Stomach (tissue), 9 donors: ENCODE measurements around the gene SLC25A34. TPM values are rescaled to one million over a fixed set of nuclear protein-coding genes. Genes with fewer than 3 reads are reported as not detected.

Source experiments
- DNase-seq, 2 donors: peaks; one replicate each; pipeline versions ENCODE4 v3.0.0 to v3.0.0-alpha.2; 2013 to 2019
- H3K27ac ChIP-seq, 5 donors: fragments of 200-600 bp in 4 of 5; sonication (generic) in 4 of 5; one replicate each; pipeline ENCODE4 v1.5.1; 2013 to 2019; ENCODE audit warnings: mild to moderate bottlenecking in 1 of 5, moderate library complexity in 1 of 5
- H3K27me3 ChIP-seq, 3 donors: fragments of 200-600 bp; sonication (generic); one replicate each; pipeline ENCODE4 v1.5.1; 2017 to 2019; ENCODE audit warnings: mixed run types in 1 of 3
- H3K36me3 ChIP-seq, 4 donors: fragments of 200-600 bp; sonication (generic); 1 replicate in 3 of 4; 2 replicates in 1 of 4; pipeline ENCODE4 v1.5.1; 2016 to 2019
- H3K4me1 ChIP-seq, 4 donors: fragments of 200-600 bp; sonication (generic); one replicate each; pipeline ENCODE4 v1.5.1; 2016 to 2019
- H3K4me3 ChIP-seq, 4 donors: fragments of 200-600 bp; sonication (generic) in 3 of 4; one replicate each; pipeline ENCODE4 v1.5.1; 2016 to 2019; ENCODE audit warnings: mild to moderate bottlenecking in 1 of 4
- H3K9me3 ChIP-seq, 4 donors: fragments of 200-600 bp; sonication (generic); one replicate each; pipeline ENCODE4 v1.5.1; 2016 to 2019
- CTCF ChIP-seq, 7 experiments: fragments of 450-650 bp in 4 of 7; fragments of 200-600 bp in 3 of 7; sonication (generic) in 3 of 7; IDR thresholded peaks; one replicate each; pipeline ENCODE4 v1.5.1; 2016 to 2019; ENCODE audit warnings: antibody characterized with exemption in 7 of 7, control low read depth in 2 of 7, mild to moderate bottlenecking in 1 of 7
- EP300 ChIP-seq: sonication (generic); formaldehyde crosslinking; IDR thresholded peaks from one replicate; pipeline ENCODE4 v1.6.1; 2017; ENCODE audit warnings: antibody characterized with exemption
- POLR2A ChIP-seq, 4 donors: fragments of 450-650 bp; IDR thresholded peaks; one replicate each; pipeline ENCODE4 v1.6.1; 2016; ENCODE audit warnings: antibody characterized with exemption in 4 of 4, control low read depth in 2 of 4, mild to moderate bottlenecking in 1 of 4, moderate library complexity in 1 of 4
- POLR2AphosphoS5 ChIP-seq, 3 donors: sonication (generic); formaldehyde crosslinking; IDR thresholded peaks; one replicate each; pipeline ENCODE4 v1.6.1; 2016; ENCODE audit warnings: antibody characterized with exemption in 3 of 3
- WGBS, 5 donors: extraction: QIAGEN DNeasy Blood & Tissue Kit in 3 of 5; methylation state at CpG; one replicate each; pipeline versions ENCODE4 v1.1.5 to v1.1.7; 2013 to 2018; 5-methylcytosine and 5-hydroxymethylcytosine counted together
- intact Hi-C: fragments of 100-400 bp; cut with DNase I; formaldehyde crosslinking; loops from one replicate; pipeline ENCODE4 v1.15.1; 2023; ENCODE audit warnings: low total_unique reads
- polyA plus RNA-seq, 3 donors: library from polyadenylated mRNA; stranded (reverse); fragments of 200-250 nt; gene quantifications; one replicate each; pipeline ENCODE4 v1.2.3, GENCODE V29; 2013
- total RNA-seq, 5 donors: library from RNA; depleted of rRNA; stranded (reverse); fragments of >200 nt; gene quantifications; one replicate each; pipeline versions ENCODE4 v1.1.0 to v1.2.3, GENCODE V29; 2014 to 2016
- donor health status: healthy with polysubstance abuse.
- donor health status: Bipolar disorder and iron deficiency.
- donor health status: healthy.

The SLC25A34 gene
- total and polyA plus RNA-seq, 8 donors = 0.75 to 16.9 (median 3.6) TPM; not detected in 1

GRCh38 chr1:15770313-15770962, 34.4 kb downstream of the SLC25A34 start:
- Histone ChIP-seq H3K27me3 (no peaks in the 10 kb centered on the region), H3K9me3 (no peaks in the 10 kb centered on the region), H3K4me3 (no peak overlapping the region), H3K36me3 (peaks cover 55 to 98% (median 96%) of the 10 kb centered on the region in 4 donors), H3K27ac (no peak overlapping the region), H3K4me1 (no peaks in the 10 kb centered on the region)
- no peak for DNase-seq
- intact Hi-C loops = no loop called here
- 92 to 95% (median 94%) methylated on average over 14 of the region's 14 CpGs for WGBS, 5 donors
- TF ChIP-seq POLR2A (IDR thresholded peaks at IDR 0.05) = no peak
- no peak for TF ChIP-seq CTCF (IDR thresholded peaks at IDR 0.05)
- TF ChIP-seq EP300 = no peak
- TF ChIP-seq POLR2AphosphoS5 (IDR thresholded peaks at IDR 0.05) = no peak

DNA sequence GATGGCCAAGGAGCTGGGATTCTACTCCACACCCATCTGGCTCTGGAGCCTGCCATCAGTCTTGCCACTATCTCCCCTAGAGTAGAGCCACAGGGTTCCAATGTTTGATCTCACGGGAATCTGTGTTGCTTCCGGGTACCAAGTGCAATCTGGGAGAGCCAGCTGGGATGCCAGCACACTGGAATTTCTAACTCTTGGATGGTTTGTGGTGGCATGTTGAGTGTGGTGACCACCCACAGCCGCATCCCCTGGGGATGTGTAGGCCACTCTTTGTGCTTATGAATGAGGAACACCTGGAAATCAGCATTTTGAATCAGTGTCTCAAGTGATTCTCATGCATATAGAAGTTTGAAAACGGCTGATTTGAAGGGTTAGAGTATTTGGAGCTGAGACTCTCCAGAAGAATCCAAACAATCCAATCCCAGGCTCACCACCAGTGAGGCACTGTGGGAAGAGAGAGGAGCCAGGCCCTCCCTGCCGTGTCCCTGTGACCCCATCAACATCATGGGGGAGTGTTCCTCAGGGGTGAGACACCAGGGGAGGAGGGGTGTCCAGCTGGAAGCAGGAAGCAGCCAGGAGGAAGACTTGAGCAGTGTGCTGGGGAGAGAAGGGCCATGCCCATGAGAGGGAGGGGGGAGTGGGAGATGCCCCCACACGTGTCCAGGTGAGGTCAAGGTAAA, 35.9 kb downstream of the SLC25A34 start:
- Histone ChIP-seq H3K27ac (no peak overlapping the region), H3K36me3 (peaks cover 58 to 98% (median 95%) of the 10 kb centered on the region in 4 donors), H3K27me3 (no peaks in the 10 kb centered on the region), H3K4me3 (no peak overlapping the region), H3K4me1 (no peaks in the 10 kb centered on the region), H3K9me3 (no peaks in the 10 kb centered on the region)
- 74 to 82% (median 79%) methylated on average over 5 to 6 of the region's 6 CpGs for WGBS, 5 donors
- DNase-seq = no peak
- no peak for TF ChIP-seq CTCF (IDR thresholded peaks at IDR 0.05)
- no peak for TF ChIP-seq POLR2A (IDR thresholded peaks at IDR 0.05)
- TF ChIP-seq EP300 = no peak
- no peak for TF ChIP-seq POLR2AphosphoS5 (IDR thresholded peaks at IDR 0.05)
- intact Hi-C loops = no loop called here

- H3K27ac ChIP-seq = no peak overlapping the region
- intact Hi-C loops = no loop called here
- no peak for DNase-seq
- no peak overlapping the region for H3K4me3 ChIP-seq
- peaks cover 4 to 20% (median 12%) of the 10 kb centered on the region in 4 donors for H3K4me1 ChIP-seq
- H3K9me3 ChIP-seq = no peaks in the 10 kb centered on the region
- WGBS, 5 donors = 72 to 85% (median 79%) methylated on average over 2 of the region's 2 CpGs
- no peaks in the 10 kb centered on the region for H3K27me3 ChIP-seq
- H3K36me3 ChIP-seq = peaks cover 39 to 97% (median 91%) of the 10 kb centered on the region in 4 donors
- TF ChIP-seq EP300 (no peak), POLR2A (IDR thresholded peaks at IDR 0.05) (no peak), POLR2AphosphoS5 (IDR thresholded peaks at IDR 0.05) (no peak), CTCF (IDR thresholded peaks at IDR 0.05) (no peak)
Measured at GRCh38 chr1:15775706-15776105, 39.6 kb downstream of the SLC25A34 start.

DNA sequence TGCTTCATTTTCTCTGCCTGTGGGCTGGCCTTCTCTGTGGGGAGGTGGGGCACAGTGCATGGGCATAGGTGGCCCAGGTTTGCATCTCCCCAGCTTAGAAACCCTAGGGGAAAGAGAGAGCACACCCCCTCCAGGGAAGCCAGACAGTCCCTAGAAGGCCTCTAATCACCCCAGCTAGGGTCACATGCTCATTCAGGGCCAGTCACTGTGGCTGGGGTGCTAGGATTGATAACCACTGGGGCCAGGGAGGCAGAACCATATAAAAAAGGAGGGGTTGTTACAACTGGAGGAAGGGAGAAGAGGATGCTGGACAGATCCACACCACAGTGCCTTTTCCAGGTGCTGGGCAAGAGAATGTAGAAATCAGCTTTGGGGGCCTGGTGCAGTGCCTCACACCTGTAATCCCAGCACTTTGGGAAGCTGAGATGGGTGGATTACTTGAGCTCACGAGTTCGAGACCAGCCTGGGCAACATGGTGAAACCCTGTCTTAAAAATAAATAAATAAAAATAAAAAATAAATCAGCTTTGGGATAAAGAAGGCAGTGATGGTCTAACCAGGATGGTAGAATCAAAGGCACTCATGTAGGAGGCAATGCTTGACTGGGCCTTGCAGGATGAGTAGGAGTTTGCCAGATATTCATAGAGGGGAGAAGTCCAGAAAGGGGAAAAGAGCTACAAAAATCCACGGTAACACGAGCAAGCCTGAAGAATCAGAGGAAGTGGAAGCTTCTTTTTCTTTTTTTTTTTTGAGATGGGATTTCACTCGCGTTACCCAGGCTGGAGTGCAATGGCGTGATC, 42.0 kb downstream of the SLC25A34 start:
- 85 to 98% (median 93%) methylated on average over 7 of the region's 7 CpGs for WGBS, 5 donors
- no peaks in the 10 kb centered on the region for H3K9me3 ChIP-seq
- H3K4me3 ChIP-seq = no peak overlapping the region
- DNase-seq = no peak
- H3K36me3 ChIP-seq = peaks cover 24 to 96% (median 85%) of the 10 kb centered on the region in 4 donors
- no peaks in the 10 kb centered on the region for H3K27me3 ChIP-seq
- H3K4me1 ChIP-seq = peaks cover 10 to 24% (median 14%) of the 10 kb centered on the region in 4 donors
- TF ChIP-seq POLR2A (IDR thresholded peaks at IDR 0.05) (no peak), POLR2AphosphoS5 (IDR thresholded peaks at IDR 0.05) (no peak), EP300 (no peak), CTCF (IDR thresholded peaks at IDR 0.05) (no peak)
- intact Hi-C loops = no loop called here
- peak overlapping the region in 2 of 5 donors; percentile 0 to 35 for H3K27ac ChIP-seq
